ENCODE results near the gene TAS1R2.

DNA sequence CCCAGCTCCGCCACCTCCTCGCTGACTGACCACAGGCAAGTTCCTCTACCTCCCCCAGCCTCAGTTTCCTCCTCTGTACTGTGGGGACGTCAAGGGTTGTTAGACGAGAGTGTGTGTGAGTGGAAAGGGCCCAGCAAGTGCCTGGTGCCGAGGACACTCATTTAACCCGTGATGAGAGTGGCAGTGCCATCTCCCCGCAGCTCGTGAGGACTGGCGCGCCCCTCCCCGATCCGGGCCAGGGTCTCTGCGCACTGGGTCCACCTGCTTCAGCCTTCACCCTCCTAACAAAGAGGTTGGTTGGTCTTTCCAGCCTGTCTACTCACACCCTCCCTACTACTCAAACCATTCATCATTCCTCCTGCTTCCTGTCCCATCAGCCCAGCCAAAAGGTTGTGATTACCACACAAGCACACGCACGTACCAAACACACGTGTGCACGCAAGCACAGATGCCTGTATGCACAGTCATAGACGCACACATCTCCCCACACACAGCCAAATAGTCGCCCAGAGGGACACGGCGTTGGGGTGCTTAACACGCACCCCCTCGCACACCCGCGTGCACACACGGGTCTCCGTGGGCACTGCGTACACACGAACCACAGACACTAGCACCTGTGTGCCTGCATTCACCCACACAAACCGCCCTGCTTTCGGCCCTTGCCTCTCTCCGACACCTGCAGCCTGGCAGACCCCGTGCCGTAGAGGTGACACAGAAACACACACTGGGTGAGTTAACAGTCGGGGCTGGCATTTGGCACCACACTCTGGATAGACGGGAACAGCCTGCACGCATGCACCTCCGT is 39.3 kb downstream of the TAS1R2 start:
- TF ChIP-seq RAD21 (IDR thresholded peaks at IDR 0.05; ENCODE audit: low read length) (no peak), EZH2phosphoT487 (IDR thresholded peaks at IDR 0.05; ENCODE audit: borderline replicate concordance, low read depth) (no peak)
